ENCODE results near the gene DBNDD1.

DBNDD1 gene

DNA sequence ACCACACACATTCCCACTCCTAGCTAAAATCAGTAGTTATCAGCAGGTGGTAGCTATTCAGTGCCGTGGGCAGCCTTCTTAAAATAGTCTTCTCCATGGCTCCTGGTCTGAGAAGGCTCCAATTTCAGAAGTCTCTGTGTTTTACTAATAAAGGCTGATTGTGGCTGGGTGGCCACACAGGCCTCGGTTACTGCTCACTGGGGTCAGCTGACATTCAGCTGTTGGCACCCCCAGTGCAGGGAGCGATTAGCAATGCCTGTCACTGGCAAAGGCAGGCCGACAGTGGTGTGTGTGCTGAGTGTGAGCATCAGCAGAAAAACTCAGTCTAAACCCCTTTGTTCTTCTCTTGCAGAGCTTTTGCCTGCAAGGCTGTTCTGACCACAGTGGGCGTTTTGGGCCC, 16.6 kb upstream of the DBNDD1 start:
- DNase-seq, result no peak

DNA sequence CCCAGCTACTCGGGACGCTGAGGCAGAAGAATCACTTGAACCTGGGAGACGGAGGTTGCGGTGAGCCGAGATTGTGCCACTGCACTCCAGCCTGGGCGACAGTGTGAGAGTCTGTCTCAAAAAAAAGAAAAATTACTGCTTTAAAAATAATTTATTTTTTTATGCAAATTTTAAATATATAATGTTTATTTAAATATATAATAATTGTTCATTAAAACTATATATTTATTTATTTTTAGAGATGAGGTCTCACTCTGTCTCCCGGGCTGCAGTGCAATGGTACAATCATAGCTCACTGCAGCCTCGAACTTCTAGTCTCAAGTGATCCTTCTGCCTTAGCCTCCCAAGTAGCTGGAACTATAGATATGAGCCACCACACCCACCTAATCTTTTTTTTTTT, 15.2 kb upstream of the DBNDD1 start:
- DNase-seq, result no peak

DNA sequence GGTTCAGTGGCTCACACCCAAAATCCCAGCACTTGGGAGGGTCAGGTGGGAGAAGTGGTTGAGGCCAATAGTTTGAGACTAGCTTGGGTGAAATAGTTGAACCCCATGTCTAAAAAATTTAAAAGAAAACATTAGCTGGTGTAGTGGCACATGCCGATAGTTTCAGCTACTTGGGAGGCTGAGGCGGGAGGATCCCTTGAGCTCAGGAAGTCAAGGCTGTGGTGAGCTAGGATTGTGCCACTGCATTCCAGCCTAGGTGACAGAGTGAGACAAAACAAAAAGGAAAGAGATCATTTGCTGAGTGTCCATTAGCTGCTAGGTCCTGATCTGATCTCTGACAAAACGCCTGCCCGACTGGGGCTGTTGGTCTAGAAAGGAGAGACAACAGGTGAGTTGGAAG, 14.1 kb upstream of the DBNDD1 start:
- DNase-seq, result no peak

DNA sequence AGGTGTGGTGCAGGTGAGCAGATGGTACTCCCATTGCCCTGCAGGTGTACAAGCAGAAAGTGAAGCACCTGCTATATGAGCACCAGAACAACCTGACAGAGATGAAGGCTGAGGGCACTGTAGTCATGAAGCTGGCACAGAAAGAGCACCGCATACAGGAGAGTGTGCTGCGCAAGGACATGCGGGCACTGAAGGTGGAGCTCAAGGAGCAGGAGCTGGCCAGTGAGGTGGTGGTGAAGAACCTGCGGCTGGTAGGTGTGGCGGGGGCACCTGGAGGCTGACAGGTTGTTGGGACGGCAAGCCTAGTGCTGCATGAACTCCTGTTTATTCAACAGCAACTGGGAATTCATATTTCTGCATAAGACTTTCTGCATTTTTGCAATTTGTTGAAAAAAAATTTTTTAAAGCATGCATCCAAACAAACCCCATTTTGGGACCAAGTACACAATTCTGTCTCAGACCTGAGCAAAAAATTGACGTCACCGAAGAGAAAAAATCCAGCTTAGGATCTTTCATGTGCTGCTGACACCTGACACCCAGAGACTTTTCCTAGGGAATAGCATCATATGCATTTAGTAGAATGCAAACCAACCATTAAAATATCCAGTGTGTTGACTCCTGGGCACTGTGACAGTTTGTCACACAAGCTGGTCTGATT, 13.5 kb upstream of the DBNDD1 start:
- DNase-seq, result peak in 1 of 5 experiments; percentile 22

DNA sequence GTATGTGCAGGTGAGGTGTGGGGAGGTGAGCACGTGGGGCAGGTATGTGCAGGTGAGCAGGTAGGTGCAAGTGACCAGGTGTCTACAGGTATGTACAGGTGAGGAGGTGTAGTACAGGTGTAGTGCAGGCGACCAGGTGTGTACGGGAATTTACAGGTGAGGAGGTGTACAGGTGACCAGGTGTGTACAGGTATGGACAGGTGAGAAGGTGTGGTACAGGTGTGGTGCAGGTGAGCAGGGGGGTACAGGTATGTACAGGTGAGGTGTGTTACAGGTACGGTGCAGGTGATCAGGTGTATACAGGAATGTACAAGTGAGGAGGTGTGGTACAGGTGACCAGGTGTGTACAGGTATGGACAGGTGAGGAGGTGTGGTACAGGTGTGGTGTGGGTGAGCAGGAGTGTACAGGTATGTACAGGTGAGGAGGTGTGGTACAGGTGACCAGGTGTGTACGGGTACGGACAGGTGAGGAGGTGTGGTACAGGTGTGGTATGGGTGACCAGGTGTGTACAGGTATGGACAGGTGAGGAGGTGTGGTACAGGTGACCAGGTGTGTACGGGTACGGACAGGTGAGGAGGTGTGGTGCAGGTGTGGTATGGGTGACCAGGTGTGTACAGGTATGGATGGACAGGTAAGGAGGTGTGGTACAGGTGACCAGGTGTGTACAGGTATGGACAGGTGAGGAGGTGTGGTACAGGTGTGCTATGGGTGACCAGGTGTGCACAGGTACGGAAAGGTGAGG, 12.8 kb upstream of the DBNDD1 start:
- no peak for DNase-seq

DNA sequence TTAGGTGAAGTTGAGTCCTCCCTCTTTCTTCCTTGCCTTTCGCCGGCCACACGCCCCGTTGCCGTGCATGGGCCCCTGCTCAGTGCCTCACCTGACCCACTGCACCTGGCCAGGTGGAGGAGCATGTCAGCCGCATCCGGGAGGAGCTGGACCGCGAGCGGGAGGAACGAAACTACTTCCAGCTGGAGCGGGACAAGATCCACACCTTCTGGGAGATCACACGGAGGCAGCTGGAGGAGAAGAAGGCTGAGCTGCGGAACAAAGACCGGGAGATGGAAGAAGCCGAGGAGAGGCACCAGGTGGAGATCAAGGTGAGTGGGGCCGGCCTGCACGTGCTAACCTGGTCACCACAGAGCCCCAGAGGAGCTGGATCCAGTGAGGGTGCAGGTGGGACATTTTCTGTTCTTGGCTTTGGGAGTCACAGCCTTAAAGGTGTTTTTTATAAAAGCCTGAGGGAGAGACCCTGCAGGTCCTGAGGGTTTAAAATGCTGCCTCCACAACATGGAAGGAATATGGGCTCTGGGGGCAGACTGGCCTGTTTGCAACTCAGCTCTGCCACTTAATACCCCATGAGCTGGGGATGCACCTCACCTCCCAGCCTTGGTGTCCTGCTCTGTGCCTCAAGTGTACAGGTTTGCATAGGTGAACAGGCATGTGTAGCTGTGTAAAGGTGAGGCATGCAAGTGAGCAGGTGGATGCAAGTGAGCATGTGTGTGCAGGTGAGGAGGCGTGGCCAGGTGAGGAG, 12.1 kb upstream of the DBNDD1 start:
- no peak for DNase-seq

DNA sequence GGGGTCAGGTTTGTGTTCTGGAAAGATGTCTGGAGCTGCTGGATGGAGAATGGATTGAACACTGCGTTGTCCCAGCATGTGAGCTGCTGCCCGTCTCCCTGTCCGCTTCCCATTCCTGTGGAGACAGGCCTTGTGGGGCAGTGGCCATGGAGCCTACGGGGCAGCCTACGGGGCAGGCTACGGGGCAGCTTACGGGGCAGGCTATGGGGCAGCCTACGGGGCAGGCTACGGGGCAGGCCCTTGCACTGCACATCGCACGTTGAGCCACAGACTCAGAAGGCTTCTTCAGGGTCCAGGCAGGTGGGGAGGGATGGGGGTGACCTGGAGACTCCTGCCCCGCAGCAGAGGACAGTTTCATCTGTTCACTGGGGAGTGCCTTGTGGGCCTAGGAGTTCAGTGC, 9.7 kb upstream of the DBNDD1 start:
- DNase-seq, result no peak

DNA sequence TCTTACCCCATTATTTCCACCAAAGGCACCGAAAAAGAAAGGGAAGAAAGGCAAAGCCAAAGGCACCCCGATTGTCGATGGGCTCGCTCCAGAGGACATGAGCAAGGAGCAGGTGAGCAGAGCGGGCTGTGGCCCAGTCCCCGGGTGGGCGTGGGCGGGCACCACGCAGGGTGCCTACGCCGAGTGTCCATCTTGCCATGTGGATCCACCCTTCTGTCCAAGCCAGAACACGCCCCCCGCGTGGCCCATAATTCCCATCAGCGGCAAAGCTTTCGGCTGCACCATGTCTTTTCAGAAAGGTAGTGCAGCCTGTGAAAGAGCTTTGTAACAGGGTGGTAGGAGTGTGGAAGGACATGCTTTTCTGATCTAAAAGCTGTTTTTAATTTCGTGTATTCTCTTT, 8.4 kb upstream of the DBNDD1 start:
- DNase-seq, result no peak

DNA sequence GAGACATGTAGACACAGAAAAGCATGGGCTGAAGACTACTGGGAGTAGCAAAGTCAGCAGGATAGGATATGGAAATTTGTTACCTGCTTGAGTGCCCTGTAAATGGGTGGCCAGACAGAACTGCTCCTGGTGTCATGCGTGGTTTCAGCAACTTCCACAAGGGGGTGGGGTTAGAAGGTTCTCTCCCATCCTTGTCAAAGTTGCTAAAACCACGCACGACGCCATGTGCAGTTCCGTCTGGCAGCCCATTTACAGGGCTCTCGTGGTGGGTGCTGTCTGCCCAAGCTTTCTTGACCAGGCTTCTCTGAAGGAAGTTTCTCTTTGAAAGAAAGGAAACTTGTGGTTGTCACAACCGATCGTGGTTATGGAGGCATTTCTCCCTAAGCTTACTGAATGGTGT, 6.9 kb upstream of the DBNDD1 start:
- no peak for DNase-seq

DNA sequence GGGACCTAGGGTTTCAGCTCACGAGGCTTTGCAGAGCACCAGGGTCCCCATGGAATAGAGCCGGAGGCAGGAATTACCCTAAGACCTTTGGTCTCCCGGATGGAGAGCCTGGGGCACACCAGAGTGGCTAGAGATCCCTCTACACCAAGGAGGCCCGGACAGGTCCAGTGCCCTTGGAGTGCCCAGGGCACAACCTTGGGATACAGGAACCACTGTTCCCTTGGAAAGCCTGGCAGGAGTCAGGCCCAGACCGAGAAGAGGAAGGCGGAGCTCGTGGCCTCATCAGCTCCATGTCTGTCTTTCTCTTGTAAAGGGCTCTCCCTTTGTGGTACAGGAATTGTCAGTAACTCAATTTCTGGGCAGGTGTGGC, 3.8 kb upstream of the DBNDD1 start:
- no peak for DNase-seq

DNA sequence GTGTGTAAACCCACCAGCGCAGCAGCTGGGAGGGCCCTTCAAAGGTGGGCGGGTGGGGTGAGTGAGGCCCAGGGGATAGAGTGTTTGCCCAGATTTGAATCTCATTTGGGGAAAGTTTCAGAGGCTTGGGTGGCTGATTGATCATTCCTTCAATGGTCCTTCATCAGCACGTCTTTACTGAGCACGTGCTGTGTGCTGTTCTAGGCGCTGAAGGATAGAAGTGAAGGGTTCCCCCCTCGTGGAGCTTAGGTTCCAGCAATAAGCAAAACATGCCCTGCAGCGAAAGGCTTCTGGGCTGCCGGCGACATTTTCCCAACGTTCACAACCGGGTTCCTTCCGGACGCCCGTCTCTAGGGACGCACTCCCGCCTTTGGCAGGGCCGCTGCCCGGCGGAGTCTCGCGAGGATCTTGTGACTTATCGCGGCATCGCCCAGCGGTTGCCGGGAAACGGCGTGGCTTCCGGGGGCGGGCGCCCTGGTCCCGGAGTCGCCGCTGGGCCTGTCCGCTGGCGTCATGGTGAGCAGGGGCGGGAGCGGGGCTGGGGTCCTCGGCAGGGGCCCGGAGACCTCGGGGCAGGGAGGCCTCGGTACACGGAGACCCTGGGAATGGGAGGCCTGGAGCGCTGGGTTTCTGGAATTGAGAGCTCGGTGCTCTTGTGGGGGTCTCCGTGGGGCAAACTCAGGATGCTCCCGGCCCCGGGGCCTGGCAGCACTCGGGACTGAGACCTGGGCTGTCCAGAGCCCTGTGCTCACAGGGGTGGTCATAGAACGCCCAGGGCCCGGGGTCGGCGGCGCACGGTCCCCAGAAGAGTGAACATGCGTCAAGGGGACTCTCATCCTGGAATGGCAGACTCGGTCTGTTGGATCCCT, 3.2 kb upstream of the DBNDD1 start:
- DNase-seq, result peak; percentile 41 to 75 (median 60)

DNA sequence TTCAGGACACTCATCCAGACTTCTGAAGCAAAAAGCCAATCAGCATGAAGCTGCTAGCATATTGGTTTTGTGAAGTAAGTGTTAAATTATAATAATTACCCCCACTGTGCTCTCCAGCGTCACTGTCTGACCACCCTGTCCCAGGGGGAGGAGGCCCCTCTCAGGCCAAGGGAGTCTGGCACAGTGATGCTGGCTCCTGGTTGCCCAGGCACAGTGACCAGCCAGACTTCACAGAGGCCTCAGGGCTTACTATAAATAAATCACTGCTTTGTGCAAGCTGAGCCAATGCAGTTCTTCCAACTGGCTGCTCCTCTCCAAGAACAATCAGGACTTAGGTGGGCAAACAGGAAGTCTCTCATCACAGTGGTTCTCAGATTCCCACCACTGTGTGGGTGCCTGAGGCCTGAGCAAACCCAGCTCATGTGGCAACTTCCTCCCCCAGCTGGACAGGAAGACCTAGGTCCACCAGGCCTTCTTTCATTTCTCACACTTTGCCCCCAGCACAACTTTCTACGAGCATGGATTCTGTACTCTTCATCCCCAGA, 1.7 kb upstream of the DBNDD1 start:
- DNase-seq, result no peak

DNA sequence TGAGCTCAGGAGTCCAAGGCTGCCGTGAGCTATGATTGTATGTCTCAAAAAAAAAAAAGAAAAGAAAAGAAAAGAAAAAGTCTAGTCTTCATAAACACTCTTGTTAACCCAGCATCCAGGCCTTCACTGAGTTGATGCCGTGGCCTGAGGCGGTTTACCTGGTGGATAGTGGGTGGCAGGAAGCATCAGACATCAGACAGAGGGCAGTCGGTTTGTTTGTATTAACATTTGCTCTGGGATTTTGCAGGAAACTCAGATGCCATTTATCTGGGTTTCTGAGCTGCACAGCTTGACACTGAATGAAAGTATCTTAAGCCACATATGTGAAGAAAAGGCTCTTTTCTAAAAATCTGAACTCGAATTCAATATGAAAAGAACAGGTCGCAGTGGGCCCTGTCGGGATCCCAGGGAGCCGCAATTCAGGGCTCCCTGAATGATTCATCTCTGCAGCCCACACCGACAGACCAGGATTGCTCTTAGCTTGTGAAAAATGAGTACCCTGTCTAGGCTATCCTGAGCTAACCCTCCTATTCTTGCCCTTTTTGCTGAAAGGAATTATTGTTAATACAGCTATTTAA, 1.1 kb upstream of the DBNDD1 start:
- no peak for DNase-seq

DNA sequence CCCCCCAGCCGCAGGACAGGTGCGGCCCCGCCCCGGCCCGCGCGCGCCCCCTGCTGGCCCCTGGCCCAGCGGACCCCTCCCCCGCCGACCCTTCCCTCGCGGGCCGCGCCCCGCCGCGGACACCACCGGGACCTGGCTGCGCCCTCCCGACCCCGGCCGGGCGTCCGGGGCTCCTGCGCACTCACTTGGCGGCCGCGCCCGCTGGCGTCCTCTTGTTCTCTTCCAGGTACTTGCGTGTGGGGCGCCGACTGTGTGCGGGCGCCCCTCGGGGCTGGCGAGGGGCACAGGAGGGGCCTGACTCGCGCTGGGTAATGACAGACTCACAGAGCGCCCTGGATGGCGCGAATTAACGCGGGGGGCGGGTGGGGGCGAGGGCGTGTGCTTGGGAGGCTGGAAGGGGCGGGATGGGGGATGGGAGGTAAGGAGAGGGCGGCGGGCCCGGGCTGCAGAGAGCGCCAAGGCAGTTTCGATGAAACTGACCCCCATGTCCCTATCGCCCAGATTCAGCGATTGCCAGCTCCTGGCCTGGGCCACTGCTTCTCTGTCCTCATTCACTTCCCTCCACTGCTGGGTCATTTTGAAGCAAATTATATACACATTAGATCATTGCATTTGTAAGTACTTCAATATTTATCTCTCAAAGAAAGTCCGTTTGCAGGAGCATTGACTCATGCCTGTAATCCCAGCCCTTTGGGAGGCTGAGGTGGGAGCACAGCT, 445 bp upstream of the DBNDD1 start:
- peak; percentile 12 to 44 (median 31) for DNase-seq

DNA sequence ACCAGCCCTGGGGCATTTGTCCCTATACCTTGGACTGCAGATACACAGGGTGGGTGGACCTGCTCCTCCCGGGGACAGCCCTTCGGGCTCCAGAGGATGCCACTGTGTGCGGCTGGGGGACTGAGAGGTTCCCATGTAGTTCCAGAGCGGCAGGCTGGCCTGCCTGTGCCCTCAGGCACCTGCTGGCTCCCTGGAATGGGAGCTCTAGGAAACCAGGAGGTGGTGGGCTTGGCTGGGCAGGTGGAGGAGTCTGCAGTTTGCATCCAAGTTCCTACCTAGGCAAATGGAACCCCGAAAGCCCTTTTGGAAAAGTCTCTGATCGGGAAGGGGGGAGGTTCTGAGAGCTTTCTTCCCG, 982 bp downstream of the DBNDD1 start:
- DNase-seq, result no peak

DNA sequence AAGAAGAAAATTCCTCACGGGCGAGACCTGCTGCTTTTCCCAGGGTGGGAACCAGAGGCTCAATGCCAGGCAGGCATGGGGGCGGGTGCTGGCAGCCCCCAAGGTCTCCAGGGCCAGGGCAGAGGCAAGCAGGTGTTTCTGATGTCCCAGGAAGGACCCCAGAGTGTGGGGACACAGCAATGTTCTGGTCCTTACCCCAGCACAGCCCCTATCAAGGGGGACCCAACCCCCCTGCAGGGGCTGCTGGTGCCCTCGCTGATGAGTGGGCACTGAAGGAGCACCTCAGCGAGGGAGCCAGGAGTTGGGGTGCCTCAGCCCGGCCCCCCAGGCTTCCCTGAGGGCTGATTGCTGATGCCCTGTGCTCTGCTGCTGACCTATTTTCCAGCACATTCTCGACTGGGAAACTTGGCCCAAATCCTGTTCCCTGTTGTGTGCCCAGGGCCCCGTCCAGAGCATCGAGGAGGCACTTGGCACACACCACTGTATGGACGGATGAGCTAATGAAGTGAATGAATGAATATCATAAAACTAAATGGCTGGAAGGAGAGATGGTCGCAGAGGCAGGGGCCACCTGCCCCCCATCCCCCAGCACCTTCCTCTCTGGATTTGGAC, 2.8 kb downstream of the DBNDD1 start:
- DNase-seq, result no peak

DNA sequence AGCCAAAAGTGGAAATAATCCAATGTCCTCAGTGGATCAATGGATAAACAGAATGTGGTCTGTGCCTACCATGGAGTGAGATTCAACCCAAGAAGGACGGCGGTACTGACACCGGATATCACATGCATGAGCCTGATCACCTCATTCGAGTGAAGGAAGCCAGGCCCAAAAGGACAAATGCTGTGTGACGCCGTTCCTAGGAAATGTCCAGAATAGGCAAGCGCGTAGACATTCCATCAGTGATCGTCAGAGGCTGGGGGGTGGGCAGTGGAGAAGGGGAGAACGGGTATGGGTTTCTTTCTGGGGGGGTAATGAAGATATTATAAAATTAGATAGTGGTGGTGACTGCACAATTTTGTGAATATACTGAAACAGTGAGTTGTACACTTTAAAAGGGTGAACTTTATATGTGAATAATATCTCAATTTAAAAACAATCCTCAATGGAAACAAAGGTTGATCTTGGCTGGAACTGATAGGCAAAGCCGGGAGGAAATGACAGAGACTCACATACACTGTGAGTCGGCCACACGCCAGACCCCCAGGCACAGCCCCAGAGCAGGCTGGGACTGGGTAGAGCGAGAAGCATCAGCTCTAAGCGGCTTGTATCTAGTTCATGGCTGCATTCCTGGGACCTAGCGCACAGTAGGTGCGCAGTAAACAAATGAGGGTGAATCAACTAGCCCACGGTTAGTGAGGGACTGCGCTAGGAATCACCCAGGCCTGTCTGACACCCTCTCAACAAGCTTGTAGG, 3.5 kb downstream of the DBNDD1 start:
- DNase-seq, result no peak

DNA sequence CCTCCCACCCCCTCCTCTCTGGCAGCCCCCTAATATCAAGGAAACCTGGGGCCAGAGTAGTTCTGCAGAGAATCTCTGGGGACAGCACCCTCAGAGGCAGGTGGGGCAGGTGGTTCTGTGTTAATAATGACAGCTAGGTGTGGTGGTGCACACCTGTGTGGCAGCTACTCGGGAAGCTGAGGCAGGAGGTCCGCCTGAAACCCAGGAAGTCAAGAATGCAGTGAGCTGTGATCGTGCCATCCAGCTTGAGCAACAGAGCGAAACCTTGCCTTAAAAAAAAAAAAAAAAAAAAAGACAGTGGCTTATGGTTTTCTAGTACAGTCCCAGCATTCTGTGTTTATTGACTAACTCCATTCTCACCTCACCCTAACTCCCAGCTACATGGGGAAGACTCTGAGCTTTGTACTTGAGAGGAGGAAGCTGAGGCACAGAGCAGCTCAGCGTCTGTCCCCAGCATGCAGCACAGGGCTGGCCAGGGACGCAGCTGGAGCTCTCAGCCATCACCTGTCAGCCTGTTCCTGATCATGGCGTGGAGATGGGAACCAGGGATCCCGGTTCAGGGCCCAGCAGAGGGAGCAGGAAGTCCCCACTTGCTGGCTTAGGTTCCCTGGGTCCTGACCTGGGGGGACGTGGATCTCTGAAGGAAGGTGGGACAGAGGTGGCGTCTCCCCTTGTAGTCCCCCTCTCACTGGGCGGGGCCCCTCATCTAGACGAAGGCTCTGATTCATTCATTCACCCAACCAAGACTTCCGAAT, 6.1 kb downstream of the DBNDD1 start:
- no peak for DNase-seq

DNA sequence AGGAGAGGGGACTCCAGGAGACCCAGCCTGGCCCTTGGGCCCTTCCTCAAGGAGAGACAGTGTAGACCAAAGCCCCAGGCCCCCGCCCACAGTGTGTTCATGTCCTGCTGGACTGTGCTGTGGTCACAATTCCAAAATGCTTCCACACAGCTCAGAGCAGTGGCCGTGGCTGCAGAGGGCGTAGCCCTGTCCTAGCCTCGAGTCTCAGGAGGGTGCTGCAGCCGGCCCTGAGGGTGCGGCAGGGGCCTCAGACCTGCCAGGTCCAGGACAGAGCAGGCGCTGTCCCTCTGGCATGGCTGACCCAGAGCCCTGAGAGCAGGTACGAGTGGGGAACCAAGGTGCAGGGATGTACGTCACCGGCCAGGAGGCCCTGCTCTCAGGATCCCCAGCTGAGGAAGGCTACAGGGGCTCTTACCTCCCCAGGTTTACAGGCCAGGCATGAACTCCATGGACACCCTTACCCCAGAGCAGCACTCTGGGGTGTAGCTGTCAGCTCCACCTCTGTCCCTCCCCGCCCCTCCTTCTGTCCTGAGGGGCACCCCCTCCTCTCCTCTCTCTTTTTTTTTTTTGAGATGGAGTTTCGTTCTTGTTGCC, 7.3 kb downstream of the DBNDD1 start:
- DNase-seq, result no peak

DNA sequence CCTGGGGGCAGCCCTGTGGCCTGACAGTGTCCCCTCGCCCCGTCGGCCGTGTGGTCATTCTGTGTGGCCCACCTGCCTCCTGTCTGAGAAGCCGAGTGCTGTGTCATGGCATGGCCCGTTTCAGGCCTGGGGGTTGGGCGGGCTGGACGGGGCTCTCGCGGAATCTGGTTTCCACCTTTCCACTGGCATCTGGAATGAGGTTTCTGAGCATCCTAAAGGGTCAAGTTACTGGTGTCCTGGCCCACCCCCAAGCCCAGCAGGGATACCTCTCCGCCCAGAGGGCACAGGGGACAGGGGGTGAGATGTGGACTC, 7.8 kb downstream of the DBNDD1 start:
- no peak for DNase-seq

Data from T-helper 2 cell (primary cell).